Subcutaneous abdominal adipose tissue (tissue), 5 donors: ENCODE measurements around the gene ECPAS.
"Not testable (repeated sequence)": the region's sequence is repeated elsewhere in the genome, so short reads cannot be mapped to it uniquely, and the experiment has no call there.

ENCODE experiments used
- H3K27ac ChIP-seq: one replicate; pipeline ENCODE4 v1.7.0; 2013; ENCODE audit warnings: low read depth, mild to moderate bottlenecking, inconsistent platforms, low read length, moderate library complexity
- H3K27me3 ChIP-seq, 5 donors: one replicate each; pipeline ENCODE4 v1.7.0; 2013; ENCODE audit warnings: low read length in 5 of 5, inconsistent platforms in 1 of 5; ENCODE audit not compliant: control insufficient read depth in 5 of 5, insufficient read depth in 4 of 5
- H3K36me3 ChIP-seq, 5 donors: one replicate each; pipeline ENCODE4 v1.7.0; 2013; ENCODE audit warnings: low read length in 5 of 5; ENCODE audit not compliant: control insufficient read depth in 5 of 5, insufficient read depth in 5 of 5
- H3K4me1 ChIP-seq, 5 donors: one replicate each; pipeline ENCODE4 v1.7.0; 2013; ENCODE audit warnings: low read length in 5 of 5, mild to moderate bottlenecking in 3 of 5, moderate library complexity in 1 of 5; ENCODE audit not compliant: control insufficient read depth in 5 of 5, insufficient read depth in 5 of 5
- H3K4me3 ChIP-seq, 5 donors: one replicate each; pipeline ENCODE4 v1.7.0; 2013; ENCODE audit warnings: low read length in 5 of 5, low read depth in 1 of 5
- H3K9ac ChIP-seq, 5 donors: one replicate each; pipeline ENCODE4 v1.7.0; 2013; ENCODE audit warnings: low read length in 5 of 5, mild to moderate bottlenecking in 4 of 5, moderate library complexity in 3 of 5
- H3K9me3 ChIP-seq, 5 donors: one replicate each; pipeline ENCODE4 v1.7.0; 2013; ENCODE audit warnings: low read length in 5 of 5; ENCODE audit not compliant: control insufficient read depth in 5 of 5
- donor health status: healthy.
- donor health status: healthy.
- donor health status: healthy.
- donor health status: healthy.
- donor health status: healthy.

The ECPAS gene

DNA sequence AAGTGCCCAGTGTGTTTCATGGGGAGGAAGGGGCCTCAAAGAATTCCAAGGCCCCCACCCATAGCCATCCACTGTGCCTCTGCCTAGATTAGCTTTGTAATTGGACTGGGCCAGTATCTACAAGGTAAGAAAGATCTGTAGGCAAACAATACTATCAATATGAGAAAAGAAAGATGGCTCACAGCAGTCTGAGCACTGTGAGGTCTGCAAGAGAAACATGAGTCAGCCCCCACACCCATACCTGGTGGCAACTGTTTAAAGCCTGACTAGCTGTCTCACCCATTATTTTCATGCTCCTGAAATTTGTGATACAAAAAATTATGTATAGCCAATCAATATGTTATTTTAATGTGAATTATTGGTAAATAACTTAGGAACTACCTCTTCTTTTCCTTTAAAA is 30.8 kb upstream of the ECPAS start:
- H3K36me3 ChIP-seq = no peaks in the 10 kb centered on the region
- H3K27ac ChIP-seq = no peak overlapping the region
- H3K9ac ChIP-seq = no peak overlapping the region

GRCh38 chr9:111511581-111511980 is 27.4 kb upstream of the ECPAS start:
- H3K4me3 ChIP-seq, H3K36me3 ChIP-seq, H3K9me3 ChIP-seq, H3K4me1 ChIP-seq, H3K27ac ChIP-seq, H3K9ac ChIP-seq, H3K27me3 ChIP-seq: not testable (repeated sequence)

More for the DNA sequence above, 30.8 kb upstream of the ECPAS start:
- Histone ChIP-seq H3K27me3 (no peaks in the 10 kb centered on the region), H3K4me3 (no peak overlapping the region), H3K4me1 (no peaks in the 10 kb centered on the region), H3K9me3 (peaks cover 0 to 3% (median 0%) of the 10 kb centered on the region in 5 donors)

DNA sequence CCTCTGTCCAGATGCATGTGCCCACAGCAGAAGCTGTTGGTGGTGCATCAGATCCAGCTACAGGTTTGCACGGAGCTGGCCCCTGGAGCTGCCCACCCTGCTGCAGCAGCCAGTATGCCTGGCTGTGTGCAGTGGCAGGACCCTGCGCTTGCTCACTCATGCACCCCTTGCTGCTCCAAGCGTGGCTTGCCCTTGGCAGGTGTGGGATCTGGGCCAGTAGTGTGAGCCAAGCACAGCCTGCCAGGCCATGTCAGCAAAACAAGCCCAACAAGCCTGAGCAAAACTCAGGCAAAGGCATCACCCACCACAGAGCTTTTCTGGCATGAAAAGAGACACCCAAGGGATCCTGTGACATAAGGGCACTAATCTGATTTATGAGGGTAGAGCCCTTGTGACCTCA is 18.3 kb upstream of the ECPAS start:
- Histone ChIP-seq H3K36me3 (no peaks in the 10 kb centered on the region), H3K4me1 (no peaks in the 10 kb centered on the region), H3K9me3 (no peaks in the 10 kb centered on the region), H3K27ac (no peak overlapping the region), H3K9ac (no peak overlapping the region), H3K4me3 (no peak overlapping the region), H3K27me3 (no peaks in the 10 kb centered on the region)

DNA sequence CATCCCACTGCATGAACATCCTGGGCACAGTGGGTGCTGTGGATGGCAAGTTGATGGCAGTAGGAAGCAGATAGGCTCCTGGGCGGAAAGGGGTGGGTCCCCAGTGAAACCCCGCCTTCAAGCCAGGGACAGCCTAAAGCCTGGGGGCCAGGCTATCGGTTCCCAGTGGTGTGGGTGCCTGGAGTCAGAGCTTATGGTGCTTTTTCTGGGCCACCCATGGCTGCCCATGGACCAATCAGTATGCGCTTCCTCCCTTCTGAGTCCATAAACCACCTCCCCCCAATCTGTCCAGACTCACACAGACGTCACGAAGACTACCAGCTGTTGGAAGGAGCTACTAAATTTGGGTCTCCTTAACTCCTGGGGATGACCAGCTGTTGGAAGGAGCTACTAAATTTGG is 17.5 kb upstream of the ECPAS start:
- no peak overlapping the region for H3K27ac ChIP-seq
- H3K9ac ChIP-seq = no peak overlapping the region
- H3K36me3 ChIP-seq = no peaks in the 10 kb centered on the region

DNA sequence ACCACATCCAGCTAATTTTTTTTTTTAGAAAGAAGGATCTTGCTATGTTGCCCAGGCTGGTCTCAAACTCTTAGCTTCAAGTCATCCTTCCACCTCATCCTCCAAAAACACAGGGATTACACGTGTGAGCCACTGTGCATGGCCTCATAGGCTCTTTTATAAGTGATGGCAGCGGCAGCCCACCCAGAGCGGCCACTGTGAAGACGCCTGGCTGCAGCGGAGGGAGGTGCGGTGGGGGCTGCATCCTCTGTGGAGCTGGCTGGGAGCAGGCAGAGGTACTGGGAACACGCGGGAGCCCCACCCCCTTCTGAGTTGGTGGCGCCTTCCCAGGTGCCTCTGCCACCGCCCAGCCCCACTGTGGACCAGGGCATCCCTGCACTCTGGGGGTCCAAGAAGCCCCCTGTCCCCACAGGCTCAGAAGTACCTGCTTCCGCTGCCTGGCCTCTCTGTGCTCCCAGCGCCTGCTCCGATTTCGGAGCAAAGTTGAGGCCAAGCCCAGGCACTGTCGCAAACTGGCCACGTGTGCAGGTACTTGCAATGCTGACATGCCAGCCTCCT is 16.9 kb upstream of the ECPAS start:
- Histone ChIP-seq H3K36me3 (no peaks in the 10 kb centered on the region), H3K9ac (no peak overlapping the region), H3K27me3 (no peaks in the 10 kb centered on the region), H3K4me1 (no peaks in the 10 kb centered on the region), H3K9me3 (no peaks in the 10 kb centered on the region), H3K27ac (no peak overlapping the region), H3K4me3 (no peak overlapping the region)

More for the DNA sequence above, 17.5 kb upstream of the ECPAS start:
- Histone ChIP-seq H3K4me3 (no peak overlapping the region), H3K4me1 (no peaks in the 10 kb centered on the region), H3K9me3 (no peaks in the 10 kb centered on the region), H3K27me3 (no peaks in the 10 kb centered on the region)

DNA sequence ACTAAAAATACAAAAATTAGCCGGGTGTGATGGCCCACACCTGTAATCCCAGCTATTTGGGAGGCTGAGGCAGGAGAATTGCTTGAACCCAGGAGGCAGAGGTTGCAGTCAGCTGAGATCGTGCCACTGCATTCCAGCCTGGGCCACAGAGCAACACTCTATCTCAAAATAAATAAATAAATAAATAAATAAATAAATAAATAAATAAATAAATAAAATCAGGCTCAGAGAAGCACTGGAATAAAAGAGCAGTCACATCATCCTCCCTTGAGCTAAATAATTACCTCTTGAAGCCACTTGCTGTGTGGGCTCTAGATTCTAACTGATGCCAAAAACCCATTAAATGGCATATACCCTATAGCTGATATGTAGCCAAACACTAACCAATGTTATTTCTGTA is 13.0 kb upstream of the ECPAS start:
- not testable (repeated sequence) for H3K9me3 ChIP-seq, H3K27me3 ChIP-seq, H3K4me3 ChIP-seq, H3K4me1 ChIP-seq, H3K9ac ChIP-seq, H3K27ac ChIP-seq, H3K36me3 ChIP-seq

DNA sequence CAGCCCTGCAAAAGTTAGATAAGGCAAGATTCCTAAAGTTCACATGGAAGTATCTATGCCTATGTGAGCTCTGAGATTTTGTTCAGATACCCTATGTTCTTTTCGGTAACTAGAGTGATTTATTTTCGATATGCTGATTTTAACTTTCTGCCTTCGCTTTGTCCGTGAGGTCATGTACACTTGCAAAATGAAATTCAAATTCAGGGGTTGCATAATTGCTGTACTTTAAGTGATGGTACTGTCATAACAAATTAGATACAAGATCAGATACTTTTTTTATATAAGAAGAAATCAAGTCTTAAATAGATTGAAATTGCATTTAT is 350 bp upstream of the ECPAS start:
- no peaks in the 10 kb centered on the region for H3K27me3 ChIP-seq

DNA sequence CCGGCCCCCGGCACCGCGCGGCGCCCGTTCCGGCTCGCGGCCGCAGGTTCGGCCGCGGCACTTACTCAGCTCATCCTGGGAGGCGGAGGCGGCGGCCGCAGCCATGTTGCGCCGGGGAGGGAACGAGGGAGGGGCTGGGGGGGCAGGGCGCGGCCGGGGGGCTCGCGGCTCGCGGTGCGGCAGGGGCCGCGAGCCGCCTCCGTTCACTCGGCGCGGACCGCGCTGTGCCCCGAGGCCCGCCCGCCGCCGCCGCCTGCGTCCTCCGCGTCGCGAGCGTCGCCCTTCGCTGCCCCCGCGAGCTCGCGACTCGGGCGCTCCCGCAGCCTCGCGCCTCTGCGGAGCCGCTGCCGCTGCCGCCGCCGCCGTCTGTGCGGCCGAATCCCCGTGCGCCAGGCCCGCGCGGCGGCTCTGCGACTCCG is 735 bp downstream of the ECPAS start:
- Histone ChIP-seq H3K4me3 (peak overlapping the region in 4 of 5 donors; percentile 91 to 97 (median 94)), H3K9me3 (no peaks in the 10 kb centered on the region), H3K36me3 (no peaks in the 10 kb centered on the region), H3K4me1 (peaks cover 0 to 22% (median 17%) of the 10 kb centered on the region in 5 donors), H3K9ac (peak overlapping the region in 2 of 5 donors; percentile 86 to 99), H3K27ac (peak overlapping the region; percentile 97), H3K27me3 (no peaks in the 10 kb centered on the region)

More for the DNA sequence above, 350 bp upstream of the ECPAS start:
- H3K36me3 ChIP-seq = no peaks in the 10 kb centered on the region
- peaks cover 0 to 19% (median 16%) of the 10 kb centered on the region in 5 donors for H3K4me1 ChIP-seq
- no peaks in the 10 kb centered on the region for H3K9me3 ChIP-seq
- peak overlapping the region; percentile 84 to 97 (median 93) for H3K4me3 ChIP-seq
- H3K9ac ChIP-seq = peak overlapping the region; percentile 63 to 90 (median 89)
- peak overlapping the region; percentile 97 for H3K27ac ChIP-seq

- H3K27me3 ChIP-seq = no peaks in the 10 kb centered on the region
- peak overlapping the region; percentile 56 to 99 (median 96) for H3K9ac ChIP-seq
- peak overlapping the region; percentile 98 for H3K27ac ChIP-seq
- H3K36me3 ChIP-seq = no peaks in the 10 kb centered on the region
- peak overlapping the region; percentile 79 to 97 (median 93) for H3K4me3 ChIP-seq
- no peaks in the 10 kb centered on the region for H3K9me3 ChIP-seq
- H3K4me1 ChIP-seq = peaks cover 0 to 22% (median 17%) of the 10 kb centered on the region in 5 donors
These were observed 1.3 kb downstream of the ECPAS start for GRCh38 chr9:111482694-111483438.

DNA sequence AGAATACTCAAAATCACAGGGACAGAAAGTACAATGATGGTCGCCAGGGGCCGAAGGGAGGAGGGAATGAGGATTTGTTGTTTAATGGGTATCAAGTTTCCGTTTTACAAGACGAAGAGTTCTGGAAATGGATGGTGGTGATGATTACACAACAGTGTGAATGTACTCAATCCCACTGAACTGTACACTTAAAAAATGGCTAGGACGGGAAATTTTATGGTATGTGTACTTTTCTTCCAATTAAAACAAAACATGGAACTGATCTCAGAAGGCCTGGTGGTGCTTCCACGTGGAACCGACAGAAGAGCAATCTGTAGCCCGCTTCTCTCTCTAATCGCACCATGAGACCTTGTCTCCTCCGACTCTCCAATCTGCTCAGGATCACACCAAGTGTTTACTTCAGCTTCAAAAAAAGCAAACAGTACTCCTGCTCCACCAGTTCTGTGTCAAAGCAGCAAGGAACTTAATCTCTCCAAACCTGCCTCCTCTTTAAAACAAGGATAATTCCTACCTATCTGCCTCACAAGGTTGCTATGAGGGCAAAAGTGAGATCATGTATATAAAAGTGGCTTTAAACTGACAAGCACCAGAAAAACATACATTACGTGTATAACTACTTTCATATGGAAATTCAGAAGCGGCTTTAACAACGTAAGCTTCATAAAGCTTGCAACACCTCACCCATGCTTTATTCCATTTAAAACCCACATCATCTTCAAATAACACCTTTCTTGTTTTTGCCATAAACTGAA is 2.1 kb downstream of the ECPAS start:
- Histone ChIP-seq H3K4me3 (peak overlapping the region; percentile 79 to 97 (median 93)), H3K27me3 (no peaks in the 10 kb centered on the region), H3K36me3 (no peaks in the 10 kb centered on the region), H3K9ac (peak overlapping the region; percentile 48 to 99 (median 96)), H3K9me3 (no peaks in the 10 kb centered on the region), H3K4me1 (peaks cover 0 to 28% (median 19%) of the 10 kb centered on the region in 5 donors), H3K27ac (peak overlapping the region; percentile 98)
